Measurements from ENCODE around the gene RAB3C. TPM values are rescaled to one million over a fixed set of nuclear protein-coding genes. Genes with fewer than 3 reads are reported as not detected.

RAB3C gene
- total RNA-seq, 2 donors from 2014 or later = 0.41 to 2.8 TPM

DNA sequence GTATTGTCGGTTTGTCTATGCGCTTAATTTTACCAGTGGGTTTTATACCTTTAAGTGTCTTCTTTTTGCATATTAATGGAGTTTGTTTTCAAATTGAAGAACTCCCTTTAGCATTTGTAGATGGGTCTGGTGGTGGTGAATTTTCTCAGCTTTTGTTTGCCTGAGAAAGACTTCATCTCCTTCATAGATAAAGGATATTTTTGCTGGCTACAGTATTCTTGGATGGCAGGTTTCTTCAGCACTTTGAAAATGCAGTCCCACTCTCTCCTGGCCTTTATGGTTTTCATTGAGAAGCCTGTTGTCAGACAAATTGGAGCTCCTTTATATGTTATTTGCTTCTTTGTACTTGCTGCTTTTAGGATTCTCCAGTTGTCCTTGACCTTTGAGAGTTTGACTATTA lies 142.1 kb downstream of the RAB3C start:
- Histone ChIP-seq H3K4me1 (ENCODE audit: control insufficient read depth in 1 of 2, low read depth in 2 of 2) (peaks cover 0 to 4% of the 10 kb centered on the region in 2 donors), H3K27ac (no peak overlapping the region), H3K9me3 (no peaks in the 10 kb centered on the region), H3K36me3 (no peaks in the 10 kb centered on the region), H3K4me3 (no peak overlapping the region), H3K27me3 (replicated peaks; ENCODE audit: insufficient read depth) (no peaks in the 10 kb centered on the region)
- TF ChIP-seq, protein P1, sequence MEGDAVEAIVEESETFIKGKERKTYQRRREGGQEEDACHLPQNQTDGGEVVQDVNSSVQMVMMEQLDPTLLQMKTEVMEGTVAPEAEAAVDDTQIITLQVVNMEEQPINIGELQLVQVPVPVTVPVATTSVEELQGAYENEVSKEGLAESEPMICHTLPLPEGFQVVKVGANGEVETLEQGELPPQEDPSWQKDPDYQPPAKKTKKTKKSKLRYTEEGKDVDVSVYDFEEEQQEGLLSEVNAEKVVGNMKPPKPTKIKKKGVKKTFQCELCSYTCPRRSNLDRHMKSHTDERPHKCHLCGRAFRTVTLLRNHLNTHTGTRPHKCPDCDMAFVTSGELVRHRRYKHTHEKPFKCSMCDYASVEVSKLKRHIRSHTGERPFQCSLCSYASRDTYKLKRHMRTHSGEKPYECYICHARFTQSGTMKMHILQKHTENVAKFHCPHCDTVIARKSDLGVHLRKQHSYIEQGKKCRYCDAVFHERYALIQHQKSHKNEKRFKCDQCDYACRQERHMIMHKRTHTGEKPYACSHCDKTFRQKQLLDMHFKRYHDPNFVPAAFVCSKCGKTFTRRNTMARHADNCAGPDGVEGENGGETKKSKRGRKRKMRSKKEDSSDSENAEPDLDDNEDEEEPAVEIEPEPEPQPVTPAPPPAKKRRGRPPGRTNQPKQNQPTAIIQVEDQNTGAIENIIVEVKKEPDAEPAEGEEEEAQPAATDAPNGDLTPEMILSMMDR (IDR thresholded peaks at IDR 0.05) = no peak
- no peak for ATAC-seq (ENCODE audit: insufficient number of reproducible peaks, low FRiP score, low read depth)
- DNase-seq (ENCODE audit: low spot score) = no peak

GRCh38 chr5:58731641-58732040 lies 148.8 kb downstream of the RAB3C start:
- TF ChIP-seq, protein P1 (IDR thresholded peaks at IDR 0.05) = no peak
- no peaks in the 10 kb centered on the region for H3K4me1 ChIP-seq (ENCODE audit: control insufficient read depth in 1 of 2, low read depth in 2 of 2)
- no peaks in the 10 kb centered on the region for H3K36me3 ChIP-seq
- no peak overlapping the region for H3K27ac ChIP-seq
- H3K9me3 ChIP-seq = no peaks in the 10 kb centered on the region
- DNase-seq (ENCODE audit: low spot score) = no peak
- no peak overlapping the region for H3K4me3 ChIP-seq
- no peaks in the 10 kb centered on the region for H3K27me3 ChIP-seq (replicated peaks; ENCODE audit: insufficient read depth)
- no peak for ATAC-seq (ENCODE audit: insufficient number of reproducible peaks, low FRiP score, low read depth)

GRCh38 chr5:58735637-58736036 lies 152.8 kb downstream of the RAB3C start:
- TF ChIP-seq, protein P1 (IDR thresholded peaks at IDR 0.05) = no peak
- H3K27ac ChIP-seq = no peak overlapping the region
- ATAC-seq (ENCODE audit: insufficient number of reproducible peaks, low FRiP score, low read depth) = no peak

GRCh38 chr5:58736214-58736613 lies 153.3 kb downstream of the RAB3C start:
- ATAC-seq (ENCODE audit: insufficient number of reproducible peaks, low FRiP score, low read depth) = no peak

More at GRCh38 chr5:58735637-58736036, 152.8 kb downstream of the RAB3C start:
- DNase-seq (ENCODE audit: low spot score) = no peak
- H3K4me1 ChIP-seq (ENCODE audit: control insufficient read depth in 1 of 2, low read depth in 2 of 2) = no peaks in the 10 kb centered on the region
- no peaks in the 10 kb centered on the region for H3K9me3 ChIP-seq
- H3K27me3 ChIP-seq (replicated peaks; ENCODE audit: insufficient read depth) = no peaks in the 10 kb centered on the region
- no peak overlapping the region for H3K4me3 ChIP-seq
- H3K36me3 ChIP-seq = no peaks in the 10 kb centered on the region

DNA sequence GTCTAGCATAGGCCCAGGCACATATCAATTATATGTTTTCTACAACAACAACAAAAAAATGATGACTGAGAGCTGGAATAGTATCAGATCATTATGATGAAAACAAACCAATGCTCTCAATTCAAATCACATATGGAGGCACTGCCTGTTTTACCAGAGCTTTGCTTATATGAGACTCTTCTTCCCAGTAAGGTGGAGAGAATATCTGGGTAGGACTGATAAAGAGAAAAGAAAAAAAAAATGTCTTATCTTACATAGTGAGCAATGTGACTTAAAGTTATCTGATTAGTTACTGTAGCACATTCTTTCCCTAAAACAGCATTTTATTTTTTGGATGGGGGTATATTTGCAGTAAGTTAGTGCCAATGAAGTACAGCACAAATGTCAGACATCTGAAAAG lies 154.8 kb downstream of the RAB3C start:
- H3K27ac ChIP-seq = no peak overlapping the region
- DNase-seq (ENCODE audit: low spot score) (no peak), ATAC-seq (ENCODE audit: insufficient number of reproducible peaks, low FRiP score, low read depth) (no peak)
- no peaks in the 10 kb centered on the region for H3K36me3 ChIP-seq
- TF ChIP-seq, protein P1 (IDR thresholded peaks at IDR 0.05) = no peak
- H3K9me3 ChIP-seq = no peaks in the 10 kb centered on the region
- no peaks in the 10 kb centered on the region for H3K27me3 ChIP-seq (replicated peaks; ENCODE audit: insufficient read depth)
- no peak overlapping the region for H3K4me3 ChIP-seq
- H3K4me1 ChIP-seq (ENCODE audit: control insufficient read depth in 1 of 2, low read depth in 2 of 2) = no peaks in the 10 kb centered on the region

More at GRCh38 chr5:58736214-58736613, 153.3 kb downstream of the RAB3C start:
- Histone ChIP-seq H3K9me3 (no peaks in the 10 kb centered on the region), H3K27me3 (replicated peaks; ENCODE audit: insufficient read depth) (no peaks in the 10 kb centered on the region), H3K27ac (no peak overlapping the region), H3K4me1 (ENCODE audit: control insufficient read depth in 1 of 2, low read depth in 2 of 2) (no peaks in the 10 kb centered on the region), H3K4me3 (no peak overlapping the region), H3K36me3 (no peaks in the 10 kb centered on the region)
- TF ChIP-seq, protein P1 (IDR thresholded peaks at IDR 0.05) = no peak
- DNase-seq (ENCODE audit: low spot score) = no peak
